GM12878 (cell line): Measurements from ENCODE around the gene DGAT2. TPM values are rescaled to one million over a fixed set of nuclear protein-coding genes. Genes with fewer than 3 reads are reported as not detected.
"Not testable (repeated sequence)": the region's sequence is repeated elsewhere in the genome, so short reads cannot be mapped to it uniquely, and the experiment has no call there.

Experiments
- ATAC-seq: fragments of 200-7000 bp; cut with Tn5 transposase; 3 replicates; pipeline ENCODE4 v1.9.1; 2020; ENCODE audit warnings: mild to moderate bottlenecking, moderate library complexity
- BruUV-seq: library from RNA; stranded (reverse); fragments of 400-500 nt; replicated peaks from 2 replicates; lab custom pipeline; 2021; lab: Mats Ljungman, UMichigan
- CTCF ChIA-PET: fragments of 300-600 bp; sonication (Branson Sonifier 250); formaldehyde crosslinking; extraction: SDS; loops from one replicate; lab custom pipeline; 2021; ENCODE audit warnings: inconsistent platforms; lab: Yijun Ruan, JAX
- POLR2A ChIA-PET: fragments of 350-600 bp; formaldehyde crosslinking; extraction: SDS; loops from one replicate; lab custom pipeline; 2021; ENCODE audit warnings: inconsistent platforms; lab: Charles Lee
- RAD21 ChIA-PET: fragments of 300-600 bp; sonication (Branson Sonifier 250); formaldehyde crosslinking; loops from one replicate; lab custom pipeline; 2023; ENCODE audit warnings: antibody characterized with exemption; ENCODE audit not compliant: unreplicated experiment; lab: Charles Lee
- SMC1A ChIA-PET: fragments of 300-600 bp; sonication (Branson Sonifier 250); formaldehyde crosslinking; loops from one replicate; lab custom pipeline; 2023; ENCODE audit not compliant: unreplicated experiment, uncharacterized antibody; lab: Charles Lee
- DNase-seq: peaks from one replicate; pipeline ENCODE4 v3.0.0-alpha.2; 2011; ENCODE audit warnings: low read depth, low spot score
- FAIRE-seq: peaks from 3 replicates; lab custom pipeline; 2011; peaks lifted over from hg19 to GRCh38; lab: Jason Lieb, UNC
- H2AFZ ChIP-seq: 2 replicates; pipeline ENCODE4 v1.6.0; 2011; ENCODE audit warnings: low read depth, low read length, control low read depth; ENCODE audit not compliant: control insufficient read depth
- H3K27ac ChIP-seq: 2 replicates; pipeline ENCODE4 v1.5.1; 2011; ENCODE audit warnings: control low read depth; ENCODE audit not compliant: control insufficient read depth, insufficient read depth
- H3K27me3 ChIP-seq, 2 experiments: replicated peaks in 1 of 2; 2 replicates each; pipeline versions ENCODE4 v1.6.0 to v1.6.1; 2011; ENCODE audit warnings: low read length in 1 of 2; ENCODE audit not compliant: control insufficient read depth in 2 of 2, insufficient read depth in 2 of 2
- H3K36me3 ChIP-seq, 2 experiments: 2 replicates each; pipeline ENCODE4 v1.5.1; 2011; ENCODE audit warnings: low read length in 1 of 2; ENCODE audit not compliant: control insufficient read depth in 2 of 2, insufficient read depth in 2 of 2
- H3K4me1 ChIP-seq: 2 replicates; pipeline ENCODE4 v1.6.1; 2011; ENCODE audit warnings: mild to moderate bottlenecking, low read length, moderate library complexity, mixed read lengths; ENCODE audit not compliant: control insufficient read depth, insufficient read depth
- H3K4me2 ChIP-seq: 2 replicates; pipeline ENCODE4 v1.6.0; 2011; ENCODE audit warnings: control low read depth; ENCODE audit not compliant: control insufficient read depth, insufficient read depth
- H3K4me3 ChIP-seq: fragments of 200-600 bp; sonication (generic); 2 replicates; pipeline ENCODE4 v1.5.1; 2016
- H3K79me2 ChIP-seq: 2 replicates; pipeline ENCODE4 v1.6.0; 2011; ENCODE audit warnings: low read length; ENCODE audit not compliant: control insufficient read depth, insufficient read depth
- H3K9ac ChIP-seq: 2 replicates; pipeline ENCODE4 v1.8.0; 2011; ENCODE audit warnings: low read length, control low read depth, mixed read lengths; ENCODE audit not compliant: control insufficient read depth, insufficient read depth
- H3K9me3 ChIP-seq: replicated peaks from 3 replicates; pipeline ENCODE4 v1.5.1; 2011; ENCODE audit warnings: mild to moderate bottlenecking, low read length; ENCODE audit not compliant: control insufficient read depth, insufficient read depth
- H4K20me1 ChIP-seq: 2 replicates; pipeline ENCODE4 v1.6.0; 2011; ENCODE audit not compliant: control insufficient read depth, insufficient read depth
- BHLHE40 ChIP-seq, 2 experiments: fragments of 450-650 bp in 1 of 2; IDR thresholded peaks; 2 replicates each; pipeline ENCODE4 v1.6.1; 2011 to 2017; ENCODE audit warnings: low read depth in 2 of 2, borderline replicate concordance in 1 of 2, improper control_type of control experiment in 1 of 2, low read length in 1 of 2, mild to moderate bottlenecking in 1 of 2
- BMI1 ChIP-seq: fragments of 450-650 bp; IDR thresholded peaks from 2 replicates; pipeline ENCODE4 v1.6.1; 2016; ENCODE audit warnings: mild to moderate bottlenecking, moderate library complexity, borderline replicate concordance
- CBX3 ChIP-seq: fragments of 200-600 bp; sonication (generic); IDR thresholded peaks from 2 replicates; pipeline ENCODE4 v1.6.1; 2016; ENCODE audit warnings: low read depth, borderline replicate concordance
- CEBPB ChIP-seq, 2 experiments: fragments of 150-350 bp in 1 of 2; IDR thresholded peaks; 2 replicates each; pipeline ENCODE4 v1.6.1; 2012 to 2014; ENCODE audit warnings: low read depth in 2 of 2, low read length in 2 of 2, borderline replicate concordance in 1 of 2, inconsistent platforms in 1 of 2
- CREM ChIP-seq: IDR thresholded peaks from 2 replicates; pipeline ENCODE4 v1.6.1; 2014; ENCODE audit warnings: antibody characterized with exemption, low read depth
- HDAC6 ChIP-seq: fragments of 200-600 bp; sonication (generic); IDR thresholded peaks from one replicate; pipeline ENCODE4 v1.8.0; 2017; ENCODE audit warnings: antibody characterized with exemption; ENCODE audit not compliant: unreplicated experiment
- MAX ChIP-seq: IDR thresholded peaks from 2 replicates; pipeline ENCODE4 v1.6.1; 2012; ENCODE audit warnings: low read depth, low read length, improper control_type of control experiment
- NFXL1 ChIP-seq: fragments of 450-650 bp; IDR thresholded peaks from 2 replicates; pipeline ENCODE4 v1.6.1; 2017; ENCODE audit warnings: antibody characterized with exemption, mild to moderate bottlenecking, borderline replicate concordance
- NR2C1 ChIP-seq: fragments of 450-650 bp; IDR thresholded peaks from 2 replicates; pipeline ENCODE4 v1.6.1; 2017; ENCODE audit warnings: antibody characterized with exemption, mild to moderate bottlenecking, moderate library complexity
- NR2F1 ChIP-seq: fragments of 450-650 bp; conservative IDR thresholded peaks from 2 replicates; pipeline ENCODE4 v1.6.1; 2017; ENCODE audit warnings: mild to moderate bottlenecking
- PAX5 ChIP-seq: IDR thresholded peaks from 2 replicates; pipeline ENCODE4 v1.6.1; 2011; ENCODE audit warnings: low read depth, low read length, borderline replicate concordance
- PBX3 ChIP-seq: IDR thresholded peaks from 2 replicates; pipeline ENCODE4 v1.6.1; 2011; ENCODE audit warnings: mild to moderate bottlenecking, low read depth, low read length, moderate library complexity; ENCODE audit not compliant: insufficient replicate concordance
- POU2F2 ChIP-seq: IDR thresholded peaks from 3 replicates; pipeline ENCODE4 v1.6.1; 2011; ENCODE audit warnings: low read depth, mild to moderate bottlenecking, low read length, borderline replicate concordance
- RFX5 ChIP-seq: IDR thresholded peaks from 2 replicates; pipeline ENCODE4 v1.6.1; 2011; ENCODE audit warnings: low read depth, low read length, improper control_type of control experiment
- SIX5 ChIP-seq: IDR thresholded peaks from 2 replicates; pipeline ENCODE4 v1.6.1; 2011; ENCODE audit warnings: mild to moderate bottlenecking, low read depth, low read length, moderate library complexity; ENCODE audit not compliant: severe bottlenecking
- SMC3 ChIP-seq: IDR thresholded peaks from 2 replicates; pipeline ENCODE4 v1.6.1; 2011; ENCODE audit warnings: low read length, improper control_type of control experiment, borderline replicate concordance
- SREBF2 ChIP-seq: IDR thresholded peaks from 2 replicates; pipeline ENCODE4 v1.6.1; 2012; ENCODE audit warnings: mild to moderate bottlenecking, low read length
- SUPT20H ChIP-seq: IDR thresholded peaks from 2 replicates; pipeline ENCODE4 v1.6.1; 2011; ENCODE audit warnings: low read depth, mild to moderate bottlenecking, low read length, moderate library complexity, borderline replicate concordance; ENCODE audit not compliant: control insufficient read depth
- TBL1XR1 ChIP-seq: IDR thresholded peaks from 2 replicates; pipeline ENCODE4 v1.6.1; 2012; ENCODE audit warnings: low read depth, low read length, improper control_type of control experiment
- WGBS: methylation state at CpG from one replicate; pipeline ENCODE4 v1.1.6; 2016; ENCODE audit warnings: low lambda C conversion rate; ENCODE audit not compliant: insufficient replicate concordance, insufficient coverage; ENCODE audit errors: missing lambda C conversion rate; 5-methylcytosine and 5-hydroxymethylcytosine counted together
- in situ Hi-C: fragments of 300-500 bp; cut with MboI; formaldehyde crosslinking; loops from 9 replicates; pipeline ENCODE4 v1.14.3; 2018; ENCODE audit warnings: mixed read lengths
- intact Hi-C: fragments of 100-400 bp; cut with micrococcal nuclease; formaldehyde crosslinking; loops from one replicate; pipeline ENCODE4 v1.14.2; 2022; ENCODE audit not compliant: unreplicated experiment
- polyA plus RNA-seq, 11 experiments: library from polyadenylated mRNA; depleted of rRNA in 4 of 11; unstranded in 6 of 11; stranded (reverse) in 5 of 11; fragments of >200 nt; fragmentation: Nextera tagmentation in 4 of 11; fragmentation: Illumina TruSeq in 1 of 11; extraction: Ambion mirVana in 4 of 11; extraction: Trizol in 1 of 11; gene quantifications; 1 replicate in 1 of 11; 2 replicates in 10 of 11; pipeline versions ENCODE4 v1.2.1 to v1.2.3, GENCODE V29; 2011 to 2016; ENCODE audit warnings: inconsistent platforms in 2 of 11, missing spikeins in 2 of 11, low read depth in 1 of 11
- total RNA-seq, 4 experiments: library from RNA; depleted of rRNA in 3 of 4; stranded (reverse); fragments of >200 nt in 3 of 4; fragmentation: Illumina TruSeq in 1 of 4; extraction: Trizol in 1 of 4; gene quantifications; 2 replicates each; pipeline versions ENCODE4 v1.2.1 to v1.2.3, GENCODE V29; 2013 to 2021

Gene DGAT2
- total and polyA plus RNA-seq, 10 of the 15 experiments (the other 5 are each of a cell fraction or from before 2014, with no cell fraction given), result 5.1 to 25.9 (median 17.6) TPM

- no TSS peak for BruUV-seq
- 23% methylated on average over 5 of the region's 5 CpGs for WGBS
- FAIRE-seq, result no peak
- intact Hi-C loops, result no loop called here
- CTCF ChIA-PET, result no interaction called here
- H3K79me2 ChIP-seq, result no peaks in the 10 kb centered on the region
- in situ Hi-C loops, result no loop called here
- no peaks in the 10 kb centered on the region for H4K20me1 ChIP-seq
- no peak overlapping the region for H3K27ac ChIP-seq
- no peaks in the 10 kb centered on the region for H3K9me3 ChIP-seq
- TF ChIP-seq CEBPB (IDR thresholded peaks at IDR 0.05; ENCODE audit: borderline replicate concordance in 1 of 2, low read depth in 2 of 2, low read length in 2 of 2), result no peak
- no peak for TF ChIP-seq PAX5
- no peak for TF ChIP-seq BMI1
- TF ChIP-seq SIX5, result no peak
- no peak for TF ChIP-seq POU2F2
- TF ChIP-seq SMC3, result no peak
- TF ChIP-seq NR2F1, result no peak
- TF ChIP-seq NFXL1, result no peak
- TF ChIP-seq NR2C1, result no peak
- no peak for TF ChIP-seq RFX5
- TF ChIP-seq SREBF2, result no peak
- TF ChIP-seq CBX3, result no peak
- no peak for TF ChIP-seq BHLHE40 (IDR thresholded peaks at IDR 0.05; ENCODE audit: borderline replicate concordance in 1 of 2, low read depth in 2 of 2, low read length in 1 of 2)
- TF ChIP-seq TBL1XR1, result no peak
- TF ChIP-seq PBX3, result no peak
- no peak for TF ChIP-seq SUPT20H
- no peak for TF ChIP-seq MAX
- TF ChIP-seq CREM, result no peak
- no peak for TF ChIP-seq HDAC6
- TF ChIP-seq, all 136 proteins: peak for 0
- H3K27me3 ChIP-seq, result no peaks in the 10 kb centered on the region
- POLR2A ChIA-PET, result no interaction called here
- DNase-seq (no peak), ATAC-seq (no peak)
- H3K4me3 ChIP-seq, result no peak overlapping the region
- no peak overlapping the region for H3K9ac ChIP-seq
- no peak overlapping the region for H3K4me2 ChIP-seq
- SMC1A ChIA-PET, result no interaction called here
- no peak overlapping the region for H2AFZ ChIP-seq
- no peaks in the 10 kb centered on the region for H3K36me3 ChIP-seq
- no peaks in the 10 kb centered on the region for H3K4me1 ChIP-seq
- RAD21 ChIA-PET, result no interaction called here
Observed at GRCh38 chr11:75745807-75746206, 22.8 kb upstream of the DGAT2 start.

- BruUV-seq, in situ Hi-C loops, POLR2A ChIA-PET, H3K9me3 ChIP-seq, H3K4me2 ChIP-seq, CTCF ChIA-PET, SMC1A ChIA-PET, H3K4me1 ChIP-seq, H3K27ac ChIP-seq, H3K36me3 ChIP-seq, H3K9ac ChIP-seq, H3K4me3 ChIP-seq, H2AFZ ChIP-seq, H4K20me1 ChIP-seq, H3K27me3 ChIP-seq, RAD21 ChIA-PET, intact Hi-C loops, H3K79me2 ChIP-seq, DNase-seq, ATAC-seq, FAIRE-seq: not testable (repeated sequence)
- WGBS, result 72% methylated on average over 12 of the region's 26 CpGs
Observed at GRCh38 chr11:75748729-75749273, 19.8 kb upstream of the DGAT2 start.
